OCI-LY1 (cell line): ENCODE results near the gene TGFB2.
"Not testable (repeated sequence)": the region's sequence is repeated elsewhere in the genome, so short reads cannot be mapped to it uniquely, and the experiment has no call there.

Source experiments
- H2AFZ ChIP-seq: fragments of 200-600 bp; sonication (generic), shearing (Covaris generic); 2 replicates; pipeline ENCODE4 v1.6.0; 2014; ENCODE audit warnings: antibody characterized with exemption, mild to moderate bottlenecking, low read length
- H3F3A ChIP-seq: fragments of 200-600 bp; sonication (generic), shearing (Covaris generic); 2 replicates; pipeline ENCODE4 v1.6.0; 2014; ENCODE audit warnings: mild to moderate bottlenecking, antibody characterized with exemption, low read length, moderate library complexity; ENCODE audit not compliant: insufficient read depth
- H3K27ac ChIP-seq: fragments of 200-600 bp; sonication (generic); 2 replicates; pipeline ENCODE4 v1.5.1; 2014; ENCODE audit warnings: low read length, mixed run types, mild to moderate bottlenecking, low read depth; ENCODE audit not compliant: poor library complexity, severe bottlenecking
- H3K27me3 ChIP-seq: fragments of 200-600 bp; sonication (generic); 2 replicates; pipeline ENCODE4 v1.6.0; 2014; ENCODE audit warnings: antibody characterized with exemption, mild to moderate bottlenecking, low read length, moderate library complexity; ENCODE audit not compliant: insufficient read depth
- H3K36me3 ChIP-seq: fragments of 200-600 bp; sonication (generic); 2 replicates; pipeline ENCODE4 v1.6.1; 2014; ENCODE audit warnings: mild to moderate bottlenecking, antibody characterized with exemption, low read length, moderate library complexity, mixed read lengths; ENCODE audit not compliant: insufficient read depth
- H3K4me1 ChIP-seq: fragments of 200-600 bp; sonication (generic); 2 replicates; pipeline ENCODE4 v1.5.1; 2014; ENCODE audit warnings: mild to moderate bottlenecking, low read length, moderate library complexity; ENCODE audit not compliant: insufficient read depth, severe bottlenecking
- H3K4me2 ChIP-seq: fragments of 200-600 bp; sonication (generic), shearing (Covaris generic); 2 replicates; pipeline ENCODE4 v1.6.1; 2014; ENCODE audit warnings: low read length
- H3K4me3 ChIP-seq: fragments of 200-600 bp; sonication (generic); 2 replicates; pipeline ENCODE4 v1.5.1; 2014; ENCODE audit warnings: low read length, low read depth, mild to moderate bottlenecking, mixed read lengths; ENCODE audit not compliant: poor library complexity, severe bottlenecking
- H3K79me2 ChIP-seq: fragments of 200-600 bp; shearing (Covaris generic); 2 replicates; pipeline ENCODE4 v1.6.1; 2016; ENCODE audit warnings: mixed run types, low read length, mixed read lengths; ENCODE audit not compliant: insufficient read depth
- H3K9ac ChIP-seq: fragments of 200-600 bp; sonication (generic), shearing (Covaris generic); 2 replicates; pipeline ENCODE4 v1.6.1; 2014; ENCODE audit warnings: mild to moderate bottlenecking, low read length, mixed read lengths
- H3K9me2 ChIP-seq: fragments of 200-600 bp; sonication (generic), shearing (Covaris generic); 2 replicates; pipeline ENCODE4 v1.6.1; 2014; ENCODE audit warnings: low read depth, mild to moderate bottlenecking, low read length, mixed read lengths
- H3K9me3 ChIP-seq: fragments of 200-600 bp; shearing (Covaris generic); 2 replicates; pipeline ENCODE4 v1.6.1; 2014; ENCODE audit warnings: low read length, mixed read lengths
- H4K20me1 ChIP-seq: fragments of 200-600 bp; sonication (generic), shearing (Covaris generic); 2 replicates; pipeline ENCODE4 v1.6.0; 2016; ENCODE audit warnings: mild to moderate bottlenecking, low read length; ENCODE audit not compliant: insufficient read depth
- CTCF ChIP-seq: fragments of 200-600 bp; sonication (generic), shearing (Covaris generic); IDR thresholded peaks from 2 replicates; pipeline ENCODE4 v1.5.1; 2017; ENCODE audit warnings: mild to moderate bottlenecking, antibody characterized with exemption, low read length, moderate library complexity, mixed read lengths
- EZH2 ChIP-seq: fragments of 200-600 bp; sonication (generic), shearing (Covaris generic); IDR thresholded peaks from 2 replicates; pipeline ENCODE4 v1.8.0; 2017; ENCODE audit warnings: borderline replicate concordance, mixed run types, mild to moderate bottlenecking, antibody characterized with exemption, low read length, moderate library complexity, mixed read lengths

Gene TGFB2

GRCh38 chr1:218314316-218314715, 30.8 kb upstream of the TGFB2 start:
- H3K4me3 ChIP-seq: no peak overlapping the region
- H3K9ac ChIP-seq: no peak overlapping the region
- no peaks in the 10 kb centered on the region for H3K9me2 ChIP-seq
- no peaks in the 10 kb centered on the region for H3F3A ChIP-seq
- no peak overlapping the region for H2AFZ ChIP-seq
- H3K27me3 ChIP-seq: no peaks in the 10 kb centered on the region
- H4K20me1 ChIP-seq: no peaks in the 10 kb centered on the region
- no peaks in the 10 kb centered on the region for H3K79me2 ChIP-seq
- H3K4me2 ChIP-seq: no peak overlapping the region
- no peak for TF ChIP-seq CTCF
- no peak for TF ChIP-seq EZH2
- no peaks in the 10 kb centered on the region for H3K9me3 ChIP-seq
- no peaks in the 10 kb centered on the region for H3K4me1 ChIP-seq
- H3K27ac ChIP-seq: no peak overlapping the region
- peaks cover 44% of the 10 kb centered on the region for H3K36me3 ChIP-seq

- Histone ChIP-seq H2AFZ (no peak overlapping the region), H3K4me3 (no peak overlapping the region), H3K4me2 (no peak overlapping the region), H3K4me1 (no peaks in the 10 kb centered on the region), H3F3A (no peaks in the 10 kb centered on the region), H3K9ac (no peak overlapping the region), H3K36me3 (peaks cover 38% of the 10 kb centered on the region), H4K20me1 (no peaks in the 10 kb centered on the region), H3K27me3 (no peaks in the 10 kb centered on the region), H3K9me3 (no peaks in the 10 kb centered on the region), H3K79me2 (no peaks in the 10 kb centered on the region), H3K9me2 (no peaks in the 10 kb centered on the region), H3K27ac (no peak overlapping the region)
- TF ChIP-seq CTCF: no peak
Observed at GRCh38 chr1:218315638-218316037, 29.5 kb upstream of the TGFB2 start.

GRCh38 chr1:218317061-218317460, 28.1 kb upstream of the TGFB2 start:
- no peak overlapping the region for H3K4me2 ChIP-seq
- no peak overlapping the region for H3K9ac ChIP-seq
- no peaks in the 10 kb centered on the region for H3F3A ChIP-seq
- TF ChIP-seq EZH2 (no peak), CTCF (no peak)
- H3K36me3 ChIP-seq: peaks cover 33% of the 10 kb centered on the region
- no peaks in the 10 kb centered on the region for H3K9me2 ChIP-seq
- H3K27ac ChIP-seq: no peak overlapping the region
- H3K9me3 ChIP-seq: no peaks in the 10 kb centered on the region
- H4K20me1 ChIP-seq: no peaks in the 10 kb centered on the region
- no peak overlapping the region for H2AFZ ChIP-seq
- no peaks in the 10 kb centered on the region for H3K79me2 ChIP-seq
- no peaks in the 10 kb centered on the region for H3K4me1 ChIP-seq
- H3K4me3 ChIP-seq: no peak overlapping the region
- no peaks in the 10 kb centered on the region for H3K27me3 ChIP-seq

GRCh38 chr1:218320182-218320581, 25.0 kb upstream of the TGFB2 start:
- peaks cover 34% of the 10 kb centered on the region for H3K36me3 ChIP-seq
- not testable (repeated sequence) for H3K79me2 ChIP-seq, H3K27me3 ChIP-seq

More at GRCh38 chr1:218320182-218320581, 25.0 kb upstream of the TGFB2 start:
- H4K20me1 ChIP-seq, H2AFZ ChIP-seq, H3K9me2 ChIP-seq, H3F3A ChIP-seq, H3K9me3 ChIP-seq, H3K27ac ChIP-seq, H3K4me3 ChIP-seq, H3K4me1 ChIP-seq, H3K4me2 ChIP-seq, H3K9ac ChIP-seq: not testable (repeated sequence)
